Sigmoid colon (tissue), 7 donors: ENCODE data around the gene ERMP1. TPM values are rescaled to one million over a fixed set of nuclear protein-coding genes. Genes with fewer than 3 reads are reported as not detected.
"Not testable (repeated sequence)": the region's sequence is repeated elsewhere in the genome, so short reads cannot be mapped to it uniquely, and the experiment has no call there.

ENCODE experiments used
- DNase-seq: peaks from one replicate; pipeline ENCODE4 v3.0.0-alpha.2; 2019
- H3K27ac ChIP-seq, 4 donors: fragments of 200-600 bp; sonication (generic); one replicate each; pipeline ENCODE4 v1.5.1; 2016 to 2019; ENCODE audit warnings: mild to moderate bottlenecking in 1 of 4
- H3K27me3 ChIP-seq, 3 donors: fragments of 200-600 bp; sonication (generic); one replicate each; pipeline ENCODE4 v1.5.1; 2019; ENCODE audit warnings: mild to moderate bottlenecking in 1 of 3
- H3K36me3 ChIP-seq, 4 donors: fragments of 200-600 bp; sonication (generic); one replicate each; pipeline ENCODE4 v1.5.1; 2016 to 2019
- H3K4me1 ChIP-seq, 4 donors: fragments of 200-600 bp; sonication (generic); one replicate each; pipeline ENCODE4 v1.5.1; 2017 to 2019
- H3K4me3 ChIP-seq, 4 donors: fragments of 200-600 bp; sonication (generic); one replicate each; pipeline ENCODE4 v1.5.1; 2017 to 2019; ENCODE audit warnings: mild to moderate bottlenecking in 2 of 4, moderate library complexity in 1 of 4
- H3K9me3 ChIP-seq, 4 donors: fragments of 200-600 bp in 3 of 4; sonication (generic) in 3 of 4; one replicate each; pipeline versions ENCODE4 v1.5.1 to v1.6.1; 2013 to 2019
- CTCF ChIP-seq, 4 experiments: fragments of 450-650 bp in 3 of 4; fragments of 200-600 bp in 1 of 4; IDR thresholded peaks; one replicate each; pipeline ENCODE4 v1.5.1; 2016 to 2019; ENCODE audit warnings: antibody characterized with exemption in 4 of 4, mild to moderate bottlenecking in 3 of 4, moderate library complexity in 2 of 4
- EP300 ChIP-seq, 4 donors: sonication (generic); formaldehyde crosslinking; IDR thresholded peaks; one replicate each; pipeline ENCODE4 v1.6.1; 2017; ENCODE audit warnings: antibody characterized with exemption in 4 of 4
- POLR2A ChIP-seq, 2 donors: fragments of 450-650 bp; IDR thresholded peaks; one replicate each; pipeline ENCODE4 v1.6.1; 2016; ENCODE audit warnings: antibody characterized with exemption in 2 of 2, mild to moderate bottlenecking in 2 of 2, moderate library complexity in 2 of 2
- POLR2AphosphoS5 ChIP-seq, 4 donors: sonication (generic); formaldehyde crosslinking; IDR thresholded peaks; one replicate each; pipeline ENCODE4 v1.6.1; 2017; ENCODE audit warnings: antibody characterized with exemption in 4 of 4
- WGBS, 2 donors: extraction: QIAGEN DNeasy Blood & Tissue Kit; methylation state at CpG; one replicate each; pipeline ENCODE4 v1.1.7; 2013; 5-methylcytosine and 5-hydroxymethylcytosine counted together
- intact Hi-C: fragments of 100-400 bp; cut with DNase I; formaldehyde crosslinking; loops from one replicate; pipeline ENCODE4 v1.15.1; 2023
- polyA plus RNA-seq, 3 donors: library from polyadenylated mRNA; stranded (reverse); fragments of 200-250 nt; gene quantifications; one replicate each; pipeline ENCODE4 v1.2.3, GENCODE V29; 2013
- total RNA-seq, 4 donors: library from RNA; depleted of rRNA; stranded (reverse); fragments of >200 nt; gene quantifications; one replicate each; pipeline ENCODE4 v1.1.0, GENCODE V29; 2016
- donor health status: healthy with polysubstance abuse.
- donor health status: Bipolar disorder and iron deficiency.
- donor health status: healthy.

The ERMP1 gene
- total and polyA plus RNA-seq, 7 donors = 2.4 to 13.2 (median 7.9) TPM

GRCh38 chr9:5787220-5787619 lies 45.7 kb downstream of the ERMP1 start:
- Histone ChIP-seq H3K4me1 (peaks cover 0 to 6% (median 0%) of the 10 kb centered on the region in 4 donors), H3K27me3 (no peaks in the 10 kb centered on the region), H3K9me3 (no peaks in the 10 kb centered on the region), H3K36me3 (peaks cover 0 to 29% (median 2%) of the 10 kb centered on the region in 4 donors), H3K27ac (no peak overlapping the region), H3K4me3 (no peak overlapping the region)
- intact Hi-C loops = no loop called here
- TF ChIP-seq EP300 (IDR thresholded peaks at IDR 0.05) (no peak), CTCF (IDR thresholded peaks at IDR 0.05) (no peak), POLR2AphosphoS5 (IDR thresholded peaks at IDR 0.05) (no peak), POLR2A (IDR thresholded peaks at IDR 0.05) (no peak)
- WGBS, 2 donors = 97 to 98% methylated on average over 2 of the region's 2 CpGs
- DNase-seq = no peak

DNA sequence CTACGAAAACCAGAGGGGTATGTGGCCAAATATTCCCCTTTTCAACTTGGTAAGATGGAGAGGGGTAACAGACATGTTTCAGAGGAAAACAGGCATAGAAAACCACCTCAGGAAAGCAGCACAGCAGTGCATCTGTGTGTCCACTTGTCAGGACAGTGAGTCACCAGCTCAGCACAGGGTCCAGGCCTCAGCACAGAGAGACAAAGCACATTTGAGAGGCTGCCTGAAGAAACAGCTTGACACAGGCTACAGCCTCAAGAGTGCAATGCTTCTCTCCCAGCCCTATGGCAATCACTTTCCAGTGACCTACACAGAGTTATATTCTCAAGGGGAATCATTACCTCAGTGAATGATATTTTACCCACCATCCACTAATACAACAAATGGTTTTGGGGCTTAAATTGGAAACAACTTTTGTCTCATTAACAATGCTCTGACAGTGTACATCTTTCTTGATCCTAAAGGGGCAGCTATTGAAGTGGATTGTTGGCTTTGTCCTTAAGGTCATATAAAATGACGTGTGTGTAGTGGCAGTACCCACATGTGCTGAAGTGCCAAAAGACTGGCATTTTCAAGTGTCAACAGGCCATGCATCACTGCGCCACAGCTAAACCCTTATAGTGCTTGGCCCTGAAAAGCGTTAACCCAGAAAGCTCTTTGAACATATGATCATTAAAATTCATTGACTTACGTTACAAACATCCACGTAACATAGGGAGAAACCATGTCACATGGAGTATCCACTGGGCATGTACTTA lies 46.4 kb downstream of the ERMP1 start:
- DNase-seq = no peak
- no peak overlapping the region for H3K4me3 ChIP-seq
- peaks cover 0 to 6% (median 0%) of the 10 kb centered on the region in 4 donors for H3K4me1 ChIP-seq
- TF ChIP-seq POLR2A (IDR thresholded peaks at IDR 0.05) (no peak), CTCF (IDR thresholded peaks at IDR 0.05) (no peak), EP300 (IDR thresholded peaks at IDR 0.05) (no peak), POLR2AphosphoS5 (IDR thresholded peaks at IDR 0.05) (no peak)
- peaks cover 0 to 29% (median 2%) of the 10 kb centered on the region in 4 donors for H3K36me3 ChIP-seq
- WGBS, 2 donors = 96 to 97% methylated on average over 6 of the region's 6 CpGs
- no peaks in the 10 kb centered on the region for H3K27me3 ChIP-seq
- no peaks in the 10 kb centered on the region for H3K9me3 ChIP-seq
- intact Hi-C loops = no loop called here
- H3K27ac ChIP-seq = no peak overlapping the region

DNA sequence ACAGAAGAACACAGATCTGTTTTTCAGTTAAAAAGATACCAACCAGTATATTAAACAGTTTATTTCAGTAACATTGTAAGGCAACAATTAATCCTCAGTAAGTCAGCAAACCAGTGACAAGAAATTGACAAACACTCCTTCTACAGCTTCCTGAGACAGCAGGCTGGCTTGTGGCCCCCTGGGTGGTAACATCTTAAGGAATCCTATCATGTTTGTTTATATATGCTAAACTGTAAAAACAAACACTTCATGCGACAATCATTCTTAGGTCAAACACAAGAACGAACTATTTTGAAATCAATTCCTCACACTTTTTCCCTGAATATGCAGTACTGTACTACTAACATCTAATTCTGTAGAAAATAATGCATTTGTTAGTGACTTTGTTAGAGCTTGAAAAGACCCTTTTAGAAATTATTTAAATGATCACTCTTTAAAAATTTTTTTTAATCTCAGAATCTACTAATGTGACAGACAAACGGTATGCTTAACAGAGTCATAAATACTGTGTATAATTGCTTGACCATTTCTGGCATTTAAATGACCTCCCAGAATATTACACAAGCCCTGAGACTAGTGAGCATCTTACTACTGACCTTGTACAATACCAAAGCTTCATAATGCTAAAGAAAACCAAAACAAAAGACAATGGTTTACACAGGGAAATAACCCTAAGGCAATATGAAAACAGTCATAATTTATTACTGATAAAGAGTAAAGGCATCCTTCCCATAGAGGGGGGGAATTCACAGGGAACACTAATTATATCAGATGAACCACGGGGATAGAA lies 48.2 kb downstream of the ERMP1 start:
- no peak for DNase-seq
- 65 to 82% methylated on average over 4 of the region's 4 CpGs for WGBS, 2 donors
- Histone ChIP-seq H3K4me3 (no peak overlapping the region), H3K27ac (no peak overlapping the region), H3K27me3 (no peaks in the 10 kb centered on the region), H3K36me3 (peaks cover 6 to 36% (median 11%) of the 10 kb centered on the region in 4 donors), H3K4me1 (peaks cover 0 to 6% (median 0%) of the 10 kb centered on the region in 4 donors), H3K9me3 (no peaks in the 10 kb centered on the region)
- TF ChIP-seq POLR2AphosphoS5 (IDR thresholded peaks at IDR 0.05) = no peak
- TF ChIP-seq CTCF (IDR thresholded peaks at IDR 0.05) = no peak
- no peak for TF ChIP-seq EP300 (IDR thresholded peaks at IDR 0.05)
- TF ChIP-seq POLR2A (IDR thresholded peaks at IDR 0.05) = no peak
- intact Hi-C loops = no loop called here

DNA sequence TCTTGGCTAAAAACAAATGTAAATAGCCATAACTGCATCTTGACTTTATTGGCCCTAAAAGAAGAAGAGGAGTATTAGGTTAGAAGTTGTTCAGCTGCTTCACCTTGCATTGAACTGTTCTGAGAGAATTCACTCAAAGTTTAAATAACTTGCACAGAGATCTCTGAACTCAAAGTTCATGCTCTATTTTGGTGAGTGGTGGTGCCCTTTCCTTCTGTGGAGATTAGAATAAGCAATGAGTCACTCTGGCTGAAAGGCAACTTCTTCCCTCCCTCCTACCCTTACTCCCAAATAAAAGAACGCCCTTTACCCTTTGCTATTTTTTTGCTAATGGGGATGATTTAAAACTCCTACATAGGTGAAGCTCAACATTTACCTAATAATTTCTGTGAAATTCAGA lies 48.9 kb downstream of the ERMP1 start:
- Histone ChIP-seq H3K27me3 (no peaks in the 10 kb centered on the region), H3K4me3 (no peak overlapping the region), H3K4me1 (peaks cover 0 to 6% (median 0%) of the 10 kb centered on the region in 4 donors), H3K36me3 (peaks cover 12 to 43% (median 16%) of the 10 kb centered on the region in 4 donors), H3K9me3 (no peaks in the 10 kb centered on the region), H3K27ac (no peak overlapping the region)
- TF ChIP-seq POLR2A (IDR thresholded peaks at IDR 0.05) = no peak
- TF ChIP-seq CTCF (IDR thresholded peaks at IDR 0.05) = no peak
- no peak for TF ChIP-seq POLR2AphosphoS5 (IDR thresholded peaks at IDR 0.05)
- no peak for TF ChIP-seq EP300 (IDR thresholded peaks at IDR 0.05)
- intact Hi-C loops = no loop called here
- WGBS, 2 donors = 92 to 98% methylated on average over 1 of the region's 1 CpG
- DNase-seq = no peak

GRCh38 chr9:5783420-5783819 lies 49.5 kb downstream of the ERMP1 start:
- H3K27me3 ChIP-seq, H3K4me3 ChIP-seq, intact Hi-C loops, H3K4me1 ChIP-seq, H3K27ac ChIP-seq, DNase-seq, H3K9me3 ChIP-seq: not testable (repeated sequence)
- WGBS, 2 donors = 97 to 99% methylated on average over 3 of the region's 3 CpGs
- H3K36me3 ChIP-seq = peaks cover 12 to 49% (median 22%) of the 10 kb centered on the region in 4 donors

GRCh38 chr9:5779705-5780218 lies 53.2 kb downstream of the ERMP1 start:
- H3K9me3 ChIP-seq, intact Hi-C loops, H3K27ac ChIP-seq, DNase-seq, H3K4me3 ChIP-seq, H3K27me3 ChIP-seq, H3K4me1 ChIP-seq: not testable (repeated sequence)
- H3K36me3 ChIP-seq = peaks cover 8 to 63% (median 25%) of the 10 kb centered on the region in 4 donors
- WGBS, 2 donors = 94 to 96% methylated on average over 4 of the region's 4 CpGs
